Measurements from ENCODE around the gene NDUFS1. TPM values are rescaled to one million over a fixed set of nuclear protein-coding genes. Genes with fewer than 3 reads are reported as not detected.
"Not testable (repeated sequence)": the region's sequence is repeated elsewhere in the genome, so short reads cannot be mapped to it uniquely, and the experiment has no call there.

Gene NDUFS1
- total and polyA plus RNA-seq, 2 donors: 45.2 to 84.6 TPM

GRCh38 chr2:206181526-206181925 is 22.3 kb upstream of the NDUFS1 start:
- DNase-seq (ENCODE audit: extremely low spot score); H3K27ac ChIP-seq (ENCODE audit: low read depth); H3K4me1 ChIP-seq (ENCODE audit: insufficient read depth); H3K36me3 ChIP-seq (ENCODE audit: insufficient read depth); H3K4me3 ChIP-seq (ENCODE audit: low read depth, low read length): not testable (repeated sequence)
- 85% methylated on average over 6 of the region's 6 CpGs for WGBS

- no peak overlapping the region for H3K4me3 ChIP-seq (ENCODE audit: low read depth, low read length)
- H3K27ac ChIP-seq (ENCODE audit: low read depth): no peak overlapping the region
- H3K36me3 ChIP-seq (ENCODE audit: insufficient read depth): no peaks in the 10 kb centered on the region
- H3K4me1 ChIP-seq (ENCODE audit: insufficient read depth): no peaks in the 10 kb centered on the region
- WGBS: 63% methylated on average over 3 of the region's 3 CpGs
- DNase-seq (ENCODE audit: extremely low spot score): no peak
Measured at GRCh38 chr2:206176901-206177300, 17.7 kb upstream of the NDUFS1 start.

- no peaks in the 10 kb centered on the region for H3K4me1 ChIP-seq (ENCODE audit: insufficient read depth)
- H3K27ac ChIP-seq (ENCODE audit: low read depth): no peak overlapping the region
- WGBS: 83% methylated on average over 2 of the region's 2 CpGs
- H3K4me3 ChIP-seq (ENCODE audit: low read depth, low read length): no peak overlapping the region
- H3K36me3 ChIP-seq (ENCODE audit: insufficient read depth): no peaks in the 10 kb centered on the region
- no peak for DNase-seq (ENCODE audit: extremely low spot score)
Measured at GRCh38 chr2:206176121-206176520, 16.9 kb upstream of the NDUFS1 start.

- no peak overlapping the region for H3K4me3 ChIP-seq (ENCODE audit: low read depth, low read length)
- no peaks in the 10 kb centered on the region for H3K4me1 ChIP-seq (ENCODE audit: insufficient read depth)
- DNase-seq (ENCODE audit: extremely low spot score): no peak
- 88% methylated on average over 4 of the region's 4 CpGs for WGBS
- H3K27ac ChIP-seq (ENCODE audit: low read depth): no peak overlapping the region
- H3K36me3 ChIP-seq (ENCODE audit: insufficient read depth): no peaks in the 10 kb centered on the region
Measured at GRCh38 chr2:206173147-206173546, 13.9 kb upstream of the NDUFS1 start.

GRCh38 chr2:206171624-206172397 is 12.6 kb upstream of the NDUFS1 start:
- H3K36me3 ChIP-seq (ENCODE audit: insufficient read depth); H3K4me1 ChIP-seq (ENCODE audit: insufficient read depth); H3K4me3 ChIP-seq (ENCODE audit: low read depth, low read length); H3K27ac ChIP-seq (ENCODE audit: low read depth); DNase-seq (ENCODE audit: extremely low spot score): not testable (repeated sequence)
- 98% methylated on average over 34 of the region's 52 CpGs for WGBS

DNA sequence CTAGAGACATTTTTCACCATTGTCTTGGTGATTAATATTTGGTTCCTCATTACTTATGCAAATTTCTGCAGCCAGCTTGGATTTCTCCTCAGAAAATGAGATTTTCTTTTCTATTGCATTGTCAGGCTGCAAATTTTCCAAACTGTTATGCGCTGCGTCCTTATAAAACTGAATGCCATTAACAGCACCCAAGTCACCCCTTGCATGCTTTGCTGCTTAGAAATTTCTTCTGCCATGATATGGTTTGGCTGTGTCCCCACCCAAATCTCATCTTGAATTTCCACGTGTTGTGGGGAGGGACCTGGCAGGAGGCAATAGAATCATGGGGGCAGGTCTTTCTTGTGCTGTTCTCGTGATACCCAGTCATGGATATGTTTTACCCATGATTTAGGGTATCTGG is 9.0 kb upstream of the NDUFS1 start:
- DNase-seq (ENCODE audit: extremely low spot score); H3K27ac ChIP-seq (ENCODE audit: low read depth); H3K4me3 ChIP-seq (ENCODE audit: low read depth, low read length); H3K36me3 ChIP-seq (ENCODE audit: insufficient read depth); H3K4me1 ChIP-seq (ENCODE audit: insufficient read depth): not testable (repeated sequence)
- WGBS: 98% methylated on average over 4 of the region's 4 CpGs

DNA sequence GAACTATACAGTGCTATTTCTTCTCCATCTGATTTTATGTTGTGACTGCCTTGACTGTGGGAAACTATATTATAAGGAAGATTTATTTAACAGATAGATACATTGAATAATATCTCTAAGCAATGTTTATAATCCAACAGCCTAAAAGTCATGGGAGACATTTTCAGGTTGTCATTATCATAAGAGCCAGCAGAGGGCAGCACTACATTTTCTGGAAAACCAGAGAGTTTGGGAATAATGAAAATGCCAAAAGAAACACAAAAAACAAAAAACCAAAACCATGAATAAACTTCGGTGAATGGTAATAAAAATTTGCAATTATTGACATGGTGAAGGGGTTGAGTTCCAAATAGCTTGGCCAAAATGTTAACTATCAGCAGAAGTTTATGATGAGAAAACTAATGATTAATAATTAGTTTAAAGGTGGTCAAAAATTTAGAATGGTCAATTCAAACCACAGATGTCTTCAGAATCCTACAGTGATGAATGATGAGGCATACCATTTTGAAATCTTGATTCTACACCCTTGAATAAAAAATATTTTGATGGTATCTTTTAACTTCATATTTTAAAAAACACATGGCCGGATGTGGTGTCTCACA is 5.1 kb upstream of the NDUFS1 start:
- H3K4me1 ChIP-seq (ENCODE audit: insufficient read depth): no peaks in the 10 kb centered on the region
- DNase-seq (ENCODE audit: extremely low spot score): peak; percentile 51
- no peak overlapping the region for H3K4me3 ChIP-seq (ENCODE audit: low read depth, low read length)
- 71% methylated on average over 2 of the region's 2 CpGs for WGBS
- no peak overlapping the region for H3K27ac ChIP-seq (ENCODE audit: low read depth)
- no peaks in the 10 kb centered on the region for H3K36me3 ChIP-seq (ENCODE audit: insufficient read depth)

DNA sequence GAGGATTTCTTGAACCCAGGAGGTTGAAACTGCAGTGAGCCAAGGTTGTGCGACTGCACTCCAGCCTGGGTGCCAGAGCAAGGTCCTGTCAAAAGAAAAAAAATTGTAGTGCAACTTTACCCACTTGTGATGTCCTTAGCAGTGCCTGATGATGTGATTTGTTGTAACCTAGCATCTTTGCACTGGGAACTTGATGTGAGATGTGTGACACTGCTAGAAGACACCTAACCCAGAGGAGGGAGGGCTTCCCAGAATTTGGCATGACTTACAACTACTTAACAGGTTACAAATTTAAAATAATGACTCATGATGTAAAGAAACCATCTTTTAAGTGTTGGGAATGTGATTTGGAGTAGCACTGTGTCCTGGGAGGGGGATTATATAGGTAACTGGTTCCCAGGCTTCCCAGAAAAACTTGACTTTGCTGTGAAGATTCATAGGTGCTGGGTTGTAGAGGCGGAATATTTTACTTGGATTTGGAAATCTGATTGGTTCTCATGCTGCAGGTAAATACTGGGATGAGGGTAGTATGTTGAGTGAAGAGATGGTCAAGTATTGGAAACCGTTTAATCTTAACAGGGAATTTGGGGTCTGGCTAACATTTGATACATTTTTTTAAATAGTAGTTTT is 4.1 kb upstream of the NDUFS1 start:
- H3K4me1 ChIP-seq (ENCODE audit: insufficient read depth): no peaks in the 10 kb centered on the region
- 87% methylated on average over 3 of the region's 3 CpGs for WGBS

DNA sequence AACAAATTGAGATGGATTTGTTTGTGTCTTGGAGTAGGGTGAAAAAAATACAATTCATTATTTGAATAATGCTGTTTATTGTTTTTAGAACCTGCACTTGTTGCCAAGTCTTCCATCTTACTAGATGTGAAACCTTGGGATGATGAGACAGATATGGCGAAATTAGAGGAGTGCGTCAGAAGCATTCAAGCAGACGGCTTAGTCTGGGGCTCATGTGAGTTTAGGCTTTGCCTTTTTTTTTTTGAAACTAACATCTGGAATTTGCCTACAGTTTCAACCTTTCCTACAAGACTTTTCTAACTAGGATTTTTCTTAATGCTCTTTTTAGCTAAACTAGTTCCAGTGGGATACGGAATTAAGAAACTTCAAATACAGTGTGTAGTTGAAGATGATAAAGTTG is 3.2 kb upstream of the NDUFS1 start:
- not testable (repeated sequence) for DNase-seq (ENCODE audit: extremely low spot score); H3K27ac ChIP-seq (ENCODE audit: low read depth); H3K36me3 ChIP-seq (ENCODE audit: insufficient read depth); H3K4me1 ChIP-seq (ENCODE audit: insufficient read depth); H3K4me3 ChIP-seq (ENCODE audit: low read depth, low read length)
- WGBS: 85% methylated on average over 4 of the region's 4 CpGs

More for the DNA sequence above, 4.1 kb upstream of the NDUFS1 start:
- no peak for DNase-seq (ENCODE audit: extremely low spot score)
- no peak overlapping the region for H3K4me3 ChIP-seq (ENCODE audit: low read depth, low read length)
- no peak overlapping the region for H3K27ac ChIP-seq (ENCODE audit: low read depth)
- H3K36me3 ChIP-seq (ENCODE audit: insufficient read depth): no peaks in the 10 kb centered on the region

DNA sequence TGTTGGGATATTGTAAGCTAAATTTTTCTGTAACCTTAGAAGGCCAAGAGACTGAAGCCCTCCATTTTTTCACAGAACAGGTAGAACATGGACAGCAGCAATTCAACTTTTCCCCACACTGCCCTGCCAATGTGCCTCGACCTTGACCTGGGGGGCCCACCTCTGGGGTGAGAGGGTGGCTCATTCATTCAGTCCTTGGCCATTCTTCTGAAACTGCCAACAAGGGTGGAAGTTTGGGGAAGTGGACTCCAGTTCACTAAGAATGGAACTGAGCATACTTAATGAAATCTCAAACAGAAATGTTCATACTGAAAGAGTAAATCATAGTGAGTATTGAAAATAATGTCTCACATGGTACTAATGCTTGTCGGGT is 1.5 kb upstream of the NDUFS1 start:
- no peak for DNase-seq (ENCODE audit: extremely low spot score)
- WGBS: 57% methylated on average over 2 of the region's 2 CpGs
- Histone ChIP-seq H3K4me3 (ENCODE audit: low read depth, low read length) (no peak overlapping the region), H3K36me3 (ENCODE audit: insufficient read depth) (no peaks in the 10 kb centered on the region), H3K27ac (ENCODE audit: low read depth) (no peak overlapping the region), H3K4me1 (ENCODE audit: insufficient read depth) (no peaks in the 10 kb centered on the region)

DNA sequence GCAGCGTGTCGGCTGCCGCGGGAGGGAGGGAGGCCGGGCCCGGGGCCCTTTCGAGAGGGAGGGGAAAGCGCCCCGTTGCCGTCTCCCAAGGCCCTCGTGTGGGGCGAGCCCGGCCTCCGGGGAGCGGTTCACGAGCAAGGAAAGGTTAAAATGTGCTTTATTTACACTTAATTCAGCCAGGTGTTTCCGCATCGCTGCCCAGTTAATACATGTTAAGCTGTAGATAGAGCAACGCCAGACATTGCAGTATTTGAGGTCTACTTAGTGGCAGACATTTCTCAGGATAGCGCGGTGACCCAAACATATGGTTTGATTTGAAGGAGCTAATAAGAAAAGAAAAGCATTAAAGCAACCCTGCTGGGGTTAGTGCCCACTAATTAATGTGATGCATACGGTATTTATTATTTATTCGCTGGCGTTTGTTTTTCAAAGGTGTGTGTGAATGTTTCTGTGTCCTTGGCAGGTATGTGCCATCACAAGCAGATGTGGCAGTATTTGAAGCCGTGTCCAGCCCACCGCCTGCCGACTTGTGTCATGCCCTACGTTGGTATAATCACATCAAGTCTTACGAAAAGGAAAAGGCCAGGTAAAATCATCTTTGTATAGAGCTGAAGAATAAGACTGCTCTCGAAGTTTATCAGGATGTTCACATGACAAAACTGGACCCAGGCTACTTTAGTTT is 1.0 kb upstream of the NDUFS1 start:
- H3K4me1 ChIP-seq (ENCODE audit: insufficient read depth): no peaks in the 10 kb centered on the region
- H3K27ac ChIP-seq (ENCODE audit: low read depth): peak overlapping the region; percentile 72
- no peak for DNase-seq (ENCODE audit: extremely low spot score)
- no peaks in the 10 kb centered on the region for H3K36me3 ChIP-seq (ENCODE audit: insufficient read depth)
- 6% methylated on average over 30 of the region's 30 CpGs for WGBS
- peak overlapping the region; percentile 76 for H3K4me3 ChIP-seq (ENCODE audit: low read depth, low read length)

GRCh38 chr2:206158563-206159345 is 490 bp downstream of the NDUFS1 start:
- Histone ChIP-seq H3K36me3 (ENCODE audit: insufficient read depth) (no peaks in the 10 kb centered on the region), H3K4me3 (ENCODE audit: low read depth, low read length) (peak overlapping the region; percentile 76), H3K27ac (ENCODE audit: low read depth) (peak overlapping the region; percentile 89), H3K4me1 (ENCODE audit: insufficient read depth) (no peaks in the 10 kb centered on the region)
- under 1% methylated on average over 33 of the region's 33 CpGs for WGBS
- no peak for DNase-seq (ENCODE audit: extremely low spot score)

GRCh38 chr2:206157014-206157413 is 2.2 kb downstream of the NDUFS1 start:
- not testable (repeated sequence) for H3K36me3 ChIP-seq (ENCODE audit: insufficient read depth); H3K27ac ChIP-seq (ENCODE audit: low read depth); H3K4me3 ChIP-seq (ENCODE audit: low read depth, low read length); DNase-seq (ENCODE audit: extremely low spot score); H3K4me1 ChIP-seq (ENCODE audit: insufficient read depth)
- 88% methylated on average over 11 of the region's 11 CpGs for WGBS

All from urinary bladder (tissue), 4 donors.